Effector memory CD4-positive, alpha-beta T cell (primary cell): ENCODE results near the gene RPS6KB2.
A peak's percentile ranks its signal among the peaks of the same experiment; 100 is the strongest.

Experiments
- DNase-seq, 3 donors: peaks; one replicate each; pipeline ENCODE4 v3.0.0-alpha.2; 2020
- H3K27ac ChIP-seq: 2 replicates; pipeline ENCODE4 v1.7.0; 2013; ENCODE audit warnings: mild to moderate bottlenecking, low read length, moderate library complexity; ENCODE audit not compliant: insufficient read depth, poor library complexity, severe bottlenecking
- H3K27me3 ChIP-seq: replicated peaks from 2 replicates; pipeline ENCODE4 v1.7.0; 2013; ENCODE audit warnings: mild to moderate bottlenecking, low read length; ENCODE audit not compliant: insufficient read depth, control insufficient read depth, poor library complexity, severe bottlenecking
- H3K36me3 ChIP-seq: 2 replicates; pipeline ENCODE4 v1.7.0; 2013; ENCODE audit warnings: mild to moderate bottlenecking, low read length, moderate library complexity; ENCODE audit not compliant: control insufficient read depth, insufficient read depth
- H3K4me1 ChIP-seq: 2 replicates; pipeline ENCODE4 v1.7.0; 2013; ENCODE audit warnings: low read length, mild to moderate bottlenecking; ENCODE audit not compliant: control insufficient read depth, insufficient read depth, poor library complexity, severe bottlenecking
- H3K4me3 ChIP-seq: 2 replicates; pipeline ENCODE4 v1.7.0; 2013; ENCODE audit warnings: low read length, low read depth, mild to moderate bottlenecking; ENCODE audit not compliant: insufficient read depth, poor library complexity, severe bottlenecking
- H3K9me3 ChIP-seq: 2 replicates; pipeline ENCODE4 v1.7.0; 2013; ENCODE audit warnings: mild to moderate bottlenecking, low read length, moderate library complexity; ENCODE audit not compliant: control insufficient read depth

Gene RPS6KB2

GRCh38 chr11:67410369-67410831 lies 17.9 kb upstream of the RPS6KB2 start:
- H3K27me3 ChIP-seq, result no peaks in the 10 kb centered on the region
- H3K36me3 ChIP-seq, result peaks cover 17% of the 10 kb centered on the region
- H3K9me3 ChIP-seq, result no peaks in the 10 kb centered on the region
- peaks cover 93% of the 10 kb centered on the region for H3K4me1 ChIP-seq
- H3K4me3 ChIP-seq, result peak overlapping the region; percentile 53
- no peak for DNase-seq
- H3K27ac ChIP-seq, result peak overlapping the region; percentile 85

GRCh38 chr11:67410984-67411784 lies 17.1 kb upstream of the RPS6KB2 start:
- H3K36me3 ChIP-seq, result peaks cover 9% of the 10 kb centered on the region
- no peaks in the 10 kb centered on the region for H3K27me3 ChIP-seq
- no peak overlapping the region for H3K4me3 ChIP-seq
- H3K27ac ChIP-seq, result peak overlapping the region; percentile 85
- DNase-seq, result no peak
- H3K4me1 ChIP-seq, result peaks cover 90% of the 10 kb centered on the region
- H3K9me3 ChIP-seq, result no peaks in the 10 kb centered on the region

DNA sequence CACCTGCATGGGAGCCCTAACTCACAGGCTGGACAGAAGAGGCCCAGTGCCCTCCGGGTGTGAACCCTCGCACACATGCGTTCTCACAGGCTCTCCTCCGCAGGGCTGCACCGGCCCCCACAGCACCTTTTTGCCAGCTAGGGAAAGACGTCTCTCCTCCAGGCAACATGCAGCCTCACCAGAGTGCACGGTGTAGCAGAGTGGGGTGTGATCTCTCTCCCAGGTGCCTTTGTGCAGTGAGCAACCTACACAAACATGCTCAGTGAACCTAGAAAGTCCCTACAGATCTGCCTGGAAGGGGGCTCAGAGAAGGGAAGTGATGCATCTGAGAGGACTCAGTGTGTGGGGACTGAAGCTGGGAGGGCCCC lies 16.5 kb upstream of the RPS6KB2 start:
- H3K4me1 ChIP-seq, result peaks cover 90% of the 10 kb centered on the region

DNA sequence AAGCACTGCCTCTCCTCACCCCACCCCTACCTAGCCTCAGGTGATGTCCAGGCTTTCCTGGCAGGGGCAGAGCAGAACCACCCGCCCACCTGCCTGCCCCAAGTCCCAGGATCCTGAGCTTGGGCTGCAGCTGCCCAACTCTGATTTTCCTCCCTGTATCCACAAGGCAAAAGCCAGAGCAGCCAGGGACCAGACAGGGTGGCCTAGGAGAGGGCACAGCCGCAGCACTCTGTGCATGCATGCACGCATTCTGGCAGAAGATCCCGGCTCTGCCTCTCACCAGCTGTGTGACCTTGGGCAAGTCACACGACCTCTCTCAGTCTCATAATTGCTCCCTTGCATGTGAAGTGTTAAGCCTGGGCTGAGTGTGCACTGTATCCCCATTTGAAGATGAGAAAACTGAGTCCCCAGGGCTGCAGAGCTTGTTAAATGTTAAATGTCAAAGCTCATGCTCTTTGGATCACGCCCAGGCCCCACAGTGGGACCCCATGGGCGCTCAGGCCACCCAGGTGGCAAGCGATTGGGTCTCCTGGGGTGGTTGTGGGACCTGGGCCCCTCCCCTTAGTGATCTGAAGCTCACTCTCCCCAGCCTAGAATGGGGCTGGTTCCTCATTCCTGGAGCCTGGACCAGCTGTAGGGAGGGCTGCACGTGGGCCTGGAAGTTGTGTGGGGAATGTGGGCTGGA lies 15.7 kb upstream of the RPS6KB2 start:
- no peak for DNase-seq
- Histone ChIP-seq H3K4me1 (peaks cover 90% of the 10 kb centered on the region), H3K27ac (no peak overlapping the region)

More for the DNA sequence above, 16.5 kb upstream of the RPS6KB2 start:
- Histone ChIP-seq H3K4me3 (no peak overlapping the region), H3K27ac (no peak overlapping the region), H3K27me3 (no peaks in the 10 kb centered on the region), H3K9me3 (no peaks in the 10 kb centered on the region), H3K36me3 (peaks cover 6% of the 10 kb centered on the region)
- DNase-seq, result no peak

GRCh38 chr11:67413266-67413849 lies 14.9 kb upstream of the RPS6KB2 start:
- Histone ChIP-seq H3K27me3 (no peaks in the 10 kb centered on the region), H3K4me1 (peaks cover 90% of the 10 kb centered on the region), H3K36me3 (no peaks in the 10 kb centered on the region), H3K4me3 (no peak overlapping the region), H3K27ac (no peak overlapping the region), H3K9me3 (no peaks in the 10 kb centered on the region)
- DNase-seq, result no peak

More for the DNA sequence above, 15.7 kb upstream of the RPS6KB2 start:
- Histone ChIP-seq H3K36me3 (no peaks in the 10 kb centered on the region), H3K9me3 (no peaks in the 10 kb centered on the region), H3K27me3 (no peaks in the 10 kb centered on the region), H3K4me3 (no peak overlapping the region)

DNA sequence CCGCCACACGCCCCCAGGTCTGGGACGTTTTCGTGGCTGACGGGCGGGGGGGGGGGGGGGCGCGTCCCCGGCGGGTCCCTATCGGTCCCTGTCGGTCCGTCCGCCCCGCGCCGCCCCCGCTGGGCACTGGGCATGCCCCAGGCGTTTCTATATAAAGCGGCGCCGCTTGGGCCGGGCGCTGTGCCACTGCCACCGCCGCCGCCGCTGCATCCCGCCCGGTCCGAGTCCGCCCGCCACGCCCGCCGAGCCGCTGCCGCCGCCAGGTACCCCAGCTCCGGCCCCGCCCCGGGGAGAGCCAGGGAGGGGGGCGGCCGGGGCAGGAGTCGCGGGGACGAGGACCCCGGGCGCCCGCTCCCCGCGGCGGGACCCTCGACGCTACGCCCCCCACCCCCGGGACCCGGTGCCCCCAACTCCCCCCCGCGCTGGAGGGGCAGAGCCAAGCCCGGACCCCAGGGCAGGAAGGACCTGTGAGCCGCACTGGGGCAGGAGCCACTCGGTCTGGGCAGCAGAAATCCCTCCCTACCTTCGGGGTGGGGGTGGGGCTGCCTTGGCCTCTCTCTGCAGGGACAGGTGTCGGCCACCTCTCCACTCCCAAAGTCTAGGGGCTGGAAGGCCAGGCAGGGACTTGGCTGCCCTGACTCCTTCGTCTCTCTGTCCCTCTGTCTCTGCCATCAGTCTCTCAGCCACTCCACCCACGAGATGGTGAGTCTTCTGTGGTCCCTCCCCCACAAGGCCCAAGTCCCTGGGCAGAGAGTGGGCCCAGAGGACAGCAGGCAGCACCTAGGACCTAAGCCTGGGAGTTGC lies 12.6 kb upstream of the RPS6KB2 start, which contains the start of gene CARNS1:
CARNS1 (plus strand) TSS at position 178 of the 804 bp plus-strand sequence; CDS start at position 700, 522 bp downstream.
- Histone ChIP-seq H3K27ac (peak within 1 kb of the TSS; percentile 78), H3K4me1 (peaks cover 88% of the 10 kb centered on the region), H3K4me3 (peak within 1 kb of the TSS; percentile 26), H3K9me3 (no peaks in the 10 kb centered on the region), H3K36me3 (no peaks in the 10 kb centered on the region), H3K27me3 (no peaks in the 10 kb centered on the region)
- DNase-seq, result no peak

DNA sequence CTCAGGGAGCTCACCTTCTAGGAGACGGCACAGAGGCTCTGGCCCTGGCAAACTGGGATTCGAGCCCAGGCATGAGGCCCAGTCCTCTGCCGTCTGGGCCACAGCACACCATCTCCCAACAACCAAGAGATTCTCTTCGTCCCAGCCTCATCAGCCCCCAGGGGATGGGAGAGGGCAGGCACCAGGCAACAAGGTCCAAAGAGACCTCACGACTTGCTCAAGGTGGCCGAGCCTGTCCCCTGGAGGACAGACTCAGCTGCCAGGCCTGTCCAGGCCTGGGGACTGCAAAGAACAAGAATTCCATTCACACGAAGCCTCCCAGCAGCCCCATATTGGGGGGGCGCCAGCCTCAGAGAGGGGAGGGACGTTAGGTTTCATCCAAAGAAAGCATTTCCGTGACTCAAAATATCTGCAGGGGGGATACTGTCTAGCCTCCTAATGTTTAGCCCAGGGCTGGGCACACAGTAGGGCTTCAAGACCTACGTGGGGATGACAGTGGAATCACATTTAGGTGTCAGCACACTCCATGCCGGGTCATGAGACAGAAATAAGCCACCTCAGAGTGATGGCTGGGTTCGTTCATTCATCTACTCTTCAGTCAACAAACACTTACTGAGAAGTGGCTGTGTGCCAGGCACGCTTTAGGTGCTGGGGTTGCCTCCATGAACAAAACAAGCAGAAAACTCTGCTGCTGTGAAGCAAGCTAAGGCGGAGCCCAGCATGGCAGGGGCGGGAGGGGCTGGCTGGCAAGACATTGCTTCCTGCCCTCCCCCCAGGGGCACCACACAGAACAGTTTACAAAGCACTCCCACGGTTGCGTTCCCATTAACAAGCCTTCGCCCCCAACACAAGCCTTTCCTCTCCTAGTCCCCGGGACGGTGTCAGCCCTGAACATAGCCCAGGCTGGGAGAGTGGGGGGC lies 11.6 kb upstream of the RPS6KB2 start:
- H3K9me3 ChIP-seq, result no peaks in the 10 kb centered on the region
- H3K36me3 ChIP-seq, result no peaks in the 10 kb centered on the region
- H3K27me3 ChIP-seq, result no peaks in the 10 kb centered on the region
- peaks cover 84% of the 10 kb centered on the region for H3K4me1 ChIP-seq
- H3K27ac ChIP-seq, result peak overlapping the region; percentile 78
- H3K4me3 ChIP-seq, result peak overlapping the region; percentile 31
- DNase-seq, result peak; percentile 51 to 77 (median 70)

DNA sequence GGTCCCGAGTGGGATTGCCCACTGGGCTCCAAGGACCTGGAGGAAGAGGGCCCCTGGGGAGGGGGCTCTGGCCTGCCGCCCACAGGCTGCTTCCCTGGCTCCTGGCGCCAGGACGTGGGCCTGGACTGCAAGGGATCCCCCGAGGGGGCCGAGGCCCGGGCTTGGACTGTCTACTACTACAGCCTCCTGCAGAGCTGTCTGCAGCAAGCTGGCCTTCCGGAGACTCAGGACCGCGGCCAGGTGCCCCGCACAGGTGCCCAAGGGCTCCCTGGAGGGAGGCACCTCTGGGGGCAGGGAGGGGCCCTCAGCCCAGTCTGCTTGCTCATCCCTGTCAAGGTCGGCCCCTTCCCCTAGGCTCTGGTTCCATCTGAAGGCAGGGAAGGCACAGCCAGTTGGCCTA lies 10.9 kb upstream of the RPS6KB2 start:
- Histone ChIP-seq H3K4me3 (peak overlapping the region; percentile 31), H3K27ac (peak overlapping the region; percentile 78), H3K27me3 (no peaks in the 10 kb centered on the region), H3K4me1 (peaks cover 77% of the 10 kb centered on the region), H3K9me3 (no peaks in the 10 kb centered on the region), H3K36me3 (no peaks in the 10 kb centered on the region)
- no peak for DNase-seq
